Sigmoid colon (tissue), 7 donors: ENCODE data around the gene ADARB1. TPM values are rescaled to one million over a fixed set of nuclear protein-coding genes. Genes with fewer than 3 reads are reported as not detected.

Experiments used
- DNase-seq: peaks from one replicate; pipeline ENCODE4 v3.0.0-alpha.2; 2019
- H3K27ac ChIP-seq, 4 donors: fragments of 200-600 bp; sonication (generic); one replicate each; pipeline ENCODE4 v1.5.1; 2016 to 2019; ENCODE audit warnings: mild to moderate bottlenecking in 1 of 4
- H3K27me3 ChIP-seq, 3 donors: fragments of 200-600 bp; sonication (generic); one replicate each; pipeline ENCODE4 v1.5.1; 2019; ENCODE audit warnings: mild to moderate bottlenecking in 1 of 3
- H3K36me3 ChIP-seq, 4 donors: fragments of 200-600 bp; sonication (generic); one replicate each; pipeline ENCODE4 v1.5.1; 2016 to 2019
- H3K4me1 ChIP-seq, 4 donors: fragments of 200-600 bp; sonication (generic); one replicate each; pipeline ENCODE4 v1.5.1; 2017 to 2019
- H3K4me3 ChIP-seq, 4 donors: fragments of 200-600 bp; sonication (generic); one replicate each; pipeline ENCODE4 v1.5.1; 2017 to 2019; ENCODE audit warnings: mild to moderate bottlenecking in 2 of 4, moderate library complexity in 1 of 4
- H3K9me3 ChIP-seq, 4 donors: fragments of 200-600 bp in 3 of 4; sonication (generic) in 3 of 4; one replicate each; pipeline versions ENCODE4 v1.5.1 to v1.6.1; 2013 to 2019
- CTCF ChIP-seq, 4 experiments: fragments of 450-650 bp in 3 of 4; fragments of 200-600 bp in 1 of 4; IDR thresholded peaks; one replicate each; pipeline ENCODE4 v1.5.1; 2016 to 2019; ENCODE audit warnings: antibody characterized with exemption in 4 of 4, mild to moderate bottlenecking in 3 of 4, moderate library complexity in 2 of 4
- EP300 ChIP-seq, 4 donors: sonication (generic); formaldehyde crosslinking; IDR thresholded peaks; one replicate each; pipeline ENCODE4 v1.6.1; 2017; ENCODE audit warnings: antibody characterized with exemption in 4 of 4
- POLR2A ChIP-seq, 2 donors: fragments of 450-650 bp; IDR thresholded peaks; one replicate each; pipeline ENCODE4 v1.6.1; 2016; ENCODE audit warnings: antibody characterized with exemption in 2 of 2, mild to moderate bottlenecking in 2 of 2, moderate library complexity in 2 of 2
- POLR2AphosphoS5 ChIP-seq, 4 donors: sonication (generic); formaldehyde crosslinking; IDR thresholded peaks; one replicate each; pipeline ENCODE4 v1.6.1; 2017; ENCODE audit warnings: antibody characterized with exemption in 4 of 4
- WGBS, 2 donors: extraction: QIAGEN DNeasy Blood & Tissue Kit; methylation state at CpG; one replicate each; pipeline ENCODE4 v1.1.7; 2013; 5-methylcytosine and 5-hydroxymethylcytosine counted together
- intact Hi-C: fragments of 100-400 bp; cut with DNase I; formaldehyde crosslinking; loops from one replicate; pipeline ENCODE4 v1.15.1; 2023
- polyA plus RNA-seq, 3 donors: library from polyadenylated mRNA; stranded (reverse); fragments of 200-250 nt; gene quantifications; one replicate each; pipeline ENCODE4 v1.2.3, GENCODE V29; 2013
- total RNA-seq, 4 donors: library from RNA; depleted of rRNA; stranded (reverse); fragments of >200 nt; gene quantifications; one replicate each; pipeline ENCODE4 v1.1.0, GENCODE V29; 2016
- donor health status: healthy with polysubstance abuse.
- donor health status: Bipolar disorder and iron deficiency.
- donor health status: healthy.

ADARB1 gene
- total and polyA plus RNA-seq, 7 donors, result 0.92 to 102 (median 41.3) TPM

- H3K27ac ChIP-seq, result no peak overlapping the region
- peaks cover 0 to 31% (median 21%) of the 10 kb centered on the region in 4 donors for H3K4me1 ChIP-seq
- no peak for DNase-seq
- intact Hi-C loops, result loop anchor here (10.0 kb wide), 1 partner anchor 82 kb away; no protein-coding TSS in a partner anchor
- H3K4me3 ChIP-seq, result no peak overlapping the region
- peaks cover 0 to 8% (median 4%) of the 10 kb centered on the region in 4 donors for H3K9me3 ChIP-seq
- TF ChIP-seq POLR2AphosphoS5 (IDR thresholded peaks at IDR 0.05) (no peak), POLR2A (IDR thresholded peaks at IDR 0.05) (no peak), CTCF (IDR thresholded peaks at IDR 0.05) (no peak), EP300 (IDR thresholded peaks at IDR 0.05) (no peak)
- WGBS, 2 donors, result 77 to 82% methylated on average over 20 of the region's 20 CpGs
- H3K36me3 ChIP-seq, result no peaks in the 10 kb centered on the region
- H3K27me3 ChIP-seq, result no peaks in the 10 kb centered on the region
These were observed 172.3 kb downstream of the ADARB1 start for GRCh38 chr21:45246386-45247320.

GRCh38 chr21:45248301-45248892 is 174.0 kb downstream of the ADARB1 start:
- TF ChIP-seq EP300 (IDR thresholded peaks at IDR 0.05) (no peak), POLR2A (IDR thresholded peaks at IDR 0.05) (no peak), POLR2AphosphoS5 (IDR thresholded peaks at IDR 0.05) (no peak), CTCF (IDR thresholded peaks at IDR 0.05) (no peak)
- DNase-seq, result no peak
- no peaks in the 10 kb centered on the region for H3K36me3 ChIP-seq
- H3K4me3 ChIP-seq, result peak overlapping the region in 2 of 4 donors; percentile 29 to 37
- peaks cover 0 to 5% (median under 1%) of the 10 kb centered on the region in 4 donors for H3K9me3 ChIP-seq
- 35 to 52% methylated on average over 13 of the region's 13 CpGs for whole genome bisulfite sequencing, 2 donors
- no peaks in the 10 kb centered on the region for H3K27me3 ChIP-seq
- H3K27ac ChIP-seq, result peak overlapping the region in 3 of 4 donors; percentile 70 to 78 (median 72)
- intact Hi-C loops, result loop anchor here (10.0 kb wide), 1 partner anchor 84 kb away; no protein-coding TSS in a partner anchor
- H3K4me1 ChIP-seq, result peaks cover 0 to 31% (median 21%) of the 10 kb centered on the region in 4 donors

GRCh38 chr21:45248893-45249381 is 174.6 kb downstream of the ADARB1 start:
- peaks cover 0 to 4% (median 0%) of the 10 kb centered on the region in 4 donors for H3K9me3 ChIP-seq
- peak overlapping the region in 3 of 4 donors; percentile 70 to 78 (median 72) for H3K27ac ChIP-seq
- peaks cover 0 to 31% (median 21%) of the 10 kb centered on the region in 4 donors for H3K4me1 ChIP-seq
- no peaks in the 10 kb centered on the region for H3K27me3 ChIP-seq
- TF ChIP-seq POLR2AphosphoS5 (IDR thresholded peaks at IDR 0.05) (peak in 1 of 4 donors; percentile 35), CTCF (IDR thresholded peaks at IDR 0.05) (no peak), EP300 (IDR thresholded peaks at IDR 0.05) (no peak)
- intact Hi-C loops, result loop anchor here (10.0 kb wide), 1 partner anchor 84 kb away; no protein-coding TSS in a partner anchor
- no peaks in the 10 kb centered on the region for H3K36me3 ChIP-seq
- H3K4me3 ChIP-seq, result peak overlapping the region in 2 of 4 donors; percentile 29 to 37
- WGBS, 2 donors, result 34 to 50% methylated on average over 14 of the region's 14 CpGs
- peak; percentile 91 for DNase-seq

- Histone ChIP-seq H3K27me3 (peaks cover 0 to 7% (median 0%) of the 10 kb centered on the region in 3 donors), H3K27ac (peak overlapping the region in 3 of 4 donors; percentile 70 to 78 (median 72)), H3K4me3 (no peak overlapping the region), H3K4me1 (peaks cover 0 to 31% (median 21%) of the 10 kb centered on the region in 4 donors), H3K9me3 (no peaks in the 10 kb centered on the region), H3K36me3 (no peaks in the 10 kb centered on the region)
- intact Hi-C loops, result loop anchor here (10.0 kb wide), 1 partner anchor 85 kb away; no protein-coding TSS in a partner anchor
- no peak for DNase-seq
- WGBS, 2 donors, result 88 to 94% methylated on average over 6 of the region's 6 CpGs
- TF ChIP-seq POLR2A (IDR thresholded peaks at IDR 0.05) (no peak), CTCF (IDR thresholded peaks at IDR 0.05) (no peak), POLR2AphosphoS5 (IDR thresholded peaks at IDR 0.05) (no peak), EP300 (IDR thresholded peaks at IDR 0.05) (no peak)
These were observed 175.2 kb downstream of the ADARB1 start for GRCh38 chr21:45249626-45250025.
